Stimulated activated CD4-positive, alpha-beta T cell treated with anti-CD3 and anti-CD28 coated beads, Interleukin-15, amount 100 ng/mL, for 1 hour (primary cell): ENCODE measurements around the gene KCNIP2.
"Not testable (repeated sequence)": the region's sequence is repeated elsewhere in the genome, so short reads cannot be mapped to it uniquely, and the experiment has no call there.

ENCODE experiments used
- DNase-seq, 2 donors: peaks; one replicate each; pipeline ENCODE4 v3.0.0-alpha.2; 2020; ENCODE audit warnings: low read depth in 1 of 2, low spot score in 1 of 2

Gene KCNIP2

DNA sequence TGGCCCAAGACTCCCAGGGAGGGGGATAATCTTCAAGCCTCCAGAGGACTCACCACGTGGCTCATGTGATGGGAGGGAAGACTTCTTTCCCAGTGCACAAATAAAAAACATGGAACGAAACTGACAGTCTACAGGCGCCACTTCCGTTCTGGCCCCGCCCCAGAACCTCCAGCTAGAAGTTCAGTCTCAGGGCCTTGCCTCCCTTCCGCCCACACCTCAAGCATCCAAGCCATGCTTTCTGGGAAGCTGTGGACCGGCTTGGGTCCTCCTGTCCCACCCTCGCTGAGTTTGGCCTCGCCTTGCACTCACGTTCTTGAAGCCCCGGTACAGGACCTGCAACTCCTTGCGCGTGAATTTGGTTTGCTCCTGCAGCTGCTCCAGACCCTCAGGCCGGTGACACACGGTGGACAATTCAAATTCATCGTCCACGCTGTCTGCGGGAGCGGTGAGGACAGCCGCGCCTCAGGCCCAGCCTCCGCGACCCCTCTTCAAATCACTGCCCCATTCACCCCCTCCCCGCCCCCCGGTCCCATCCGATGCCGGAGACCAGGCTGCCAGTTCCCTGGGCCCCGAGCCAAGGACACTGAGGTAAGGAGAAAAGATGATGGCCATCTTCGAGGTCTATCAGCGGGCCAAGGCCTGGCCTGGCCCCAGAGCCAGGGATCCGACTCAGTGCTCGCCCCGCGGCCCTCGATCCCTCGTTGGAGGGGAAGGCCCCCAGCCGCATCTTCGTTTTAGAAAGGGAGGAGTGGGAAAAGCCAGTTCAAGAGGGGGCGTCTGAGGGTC, 14.6 kb downstream of the KCNIP2 start:
- DNase-seq: no peak

GRCh38 chr10:101827919-101828600, 15.5 kb downstream of the KCNIP2 start:
- DNase-seq: no peak

- DNase-seq: no peak
Measured at GRCh38 chr10:101826852-101827434, 16.7 kb downstream of the KCNIP2 start.

DNA sequence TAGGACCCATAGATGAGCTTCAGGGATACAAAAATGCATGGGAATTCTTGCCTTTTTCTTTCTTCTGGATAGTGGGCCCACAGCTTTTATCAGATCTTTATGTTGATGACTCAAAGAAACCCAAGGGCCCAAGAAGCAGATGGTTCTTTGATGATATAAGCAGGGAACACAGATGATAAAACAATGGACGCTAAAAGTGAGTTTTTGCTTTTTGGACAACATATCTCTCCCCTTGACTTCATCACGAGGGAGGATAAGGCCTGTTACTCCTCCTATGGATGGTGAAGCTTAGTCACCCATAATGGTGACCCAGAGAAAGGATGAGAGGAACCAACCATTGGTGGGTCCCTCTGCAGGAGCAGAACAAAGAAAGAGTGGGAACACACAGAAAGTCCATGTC, 18.9 kb downstream of the KCNIP2 start:
- no peak for DNase-seq

- DNase-seq: no peak
Measured at GRCh38 chr10:101818872-101819633, 24.5 kb downstream of the KCNIP2 start.

DNA sequence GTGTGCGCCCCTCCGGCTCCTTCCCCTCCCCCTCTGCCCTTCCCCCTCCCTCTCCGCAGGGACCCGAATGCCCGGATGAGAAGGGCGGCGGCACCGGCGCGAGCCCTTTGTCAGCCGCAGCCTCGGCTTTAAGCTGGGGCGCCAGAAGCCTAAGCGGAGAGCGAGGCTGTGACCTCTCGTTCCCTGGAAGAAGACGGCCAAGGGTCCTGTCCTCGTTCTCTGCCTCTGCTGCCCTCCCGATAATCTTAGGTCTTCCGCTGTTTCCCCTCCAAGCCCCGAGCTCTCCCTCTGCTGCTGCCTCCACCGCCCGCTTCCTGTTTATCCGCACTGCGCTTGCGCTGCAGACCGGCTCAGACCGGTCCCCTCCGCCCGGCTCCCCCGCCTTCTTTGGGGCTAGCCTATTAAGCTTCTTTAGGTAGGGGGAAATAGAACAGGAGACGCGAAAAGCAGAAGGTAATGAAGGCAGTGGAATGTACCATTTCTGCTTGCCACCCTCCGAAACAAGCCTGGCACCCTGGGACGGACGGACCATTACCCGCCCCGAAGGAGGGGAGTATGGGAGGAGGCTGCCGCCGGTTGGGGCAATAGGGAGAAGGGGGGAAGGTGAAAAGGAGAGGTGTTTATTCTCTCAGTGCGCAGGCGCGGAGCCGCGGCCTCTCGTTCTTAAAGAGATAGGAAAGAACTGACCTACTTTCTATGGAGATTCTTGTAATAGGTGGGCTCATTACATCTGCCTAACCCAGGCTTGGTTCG, 25.3 kb downstream of the KCNIP2 start, which contains the start of gene OGA:
Gene OGA, minus strand, starts transcription at position 326 of the 753 bp plus-strand sequence. CDS start 422 bp downstream, outside the sequence.
- peak; percentile 92 to 95 for DNase-seq

DNA sequence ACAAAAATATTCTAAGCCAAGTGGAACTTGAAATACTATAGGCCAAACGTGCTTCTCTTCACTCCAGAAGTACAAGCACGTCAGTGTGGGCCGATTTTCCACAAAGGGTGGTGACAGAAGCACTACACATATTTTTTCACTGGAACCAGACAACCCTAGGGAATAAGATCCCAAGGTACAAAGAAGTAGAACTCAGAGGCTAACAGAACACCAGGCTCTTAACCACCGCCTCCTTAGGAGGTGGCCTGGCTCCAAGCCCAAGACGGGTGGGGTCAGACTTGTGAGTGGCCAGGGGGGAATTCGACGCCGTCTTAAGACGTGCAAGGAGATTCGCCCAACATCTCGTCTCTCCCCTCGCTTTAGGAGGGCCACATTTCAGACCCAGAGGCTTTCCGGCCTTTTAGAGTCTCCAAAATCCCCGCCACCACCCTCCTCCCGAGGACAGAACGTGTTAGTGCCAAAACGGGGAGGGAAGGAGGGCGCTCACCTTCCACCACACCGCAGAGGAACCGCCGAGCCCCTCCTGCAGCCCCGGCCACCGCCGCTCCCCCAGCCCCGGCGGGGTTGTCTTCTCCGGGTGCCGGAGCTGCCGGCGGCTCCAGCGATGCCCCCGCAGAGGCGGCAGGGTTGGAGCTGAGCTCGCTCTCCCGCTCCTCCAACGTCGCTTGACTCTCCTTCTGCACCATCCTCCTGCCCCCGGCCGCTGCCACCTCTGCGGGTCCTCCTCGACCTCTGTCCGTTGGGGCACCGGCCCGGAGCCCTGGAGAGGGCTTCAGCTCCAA, 26.1 kb downstream of the KCNIP2 start:
- no peak for DNase-seq

GRCh38 chr10:101816913-101817336, 26.7 kb downstream of the KCNIP2 start:
- no peak for DNase-seq

- no peak for DNase-seq
Measured at GRCh38 chr10:101816376-101816775, 27.2 kb downstream of the KCNIP2 start.

DNA sequence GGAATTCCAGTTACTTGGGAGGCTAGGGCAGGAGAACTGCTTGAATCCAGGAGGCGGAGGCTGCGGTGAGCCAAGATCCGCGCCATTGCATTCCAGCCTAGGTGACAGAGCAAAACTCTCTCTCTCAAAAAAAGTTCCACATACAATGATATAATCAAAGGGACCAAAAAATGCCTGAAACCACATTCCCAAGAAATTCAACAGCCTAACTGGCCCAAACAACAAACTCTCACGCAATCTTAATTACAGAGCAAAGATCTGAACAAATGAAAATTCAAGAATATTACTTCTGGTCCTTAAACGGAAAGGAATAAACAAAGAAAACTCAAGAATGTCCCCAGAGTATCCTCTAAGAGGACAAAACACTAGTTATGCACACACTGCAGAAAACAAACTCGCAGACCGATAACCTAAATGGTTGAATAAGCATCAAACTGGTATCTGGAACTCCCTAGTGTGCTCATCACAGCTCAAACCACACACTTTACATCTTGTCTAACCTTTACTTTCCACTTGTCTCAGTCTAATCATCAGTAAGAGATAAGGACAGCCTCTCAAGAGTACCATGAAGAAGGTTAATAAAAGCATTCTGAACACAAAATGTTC, 29.0 kb downstream of the KCNIP2 start:
- DNase-seq: no peak

- DNase-seq: no peak
Measured at GRCh38 chr10:101812606-101813005, 31.0 kb downstream of the KCNIP2 start.

- no peak for DNase-seq
Measured at GRCh38 chr10:101807158-101807557, 36.4 kb downstream of the KCNIP2 start.

- no peak for DNase-seq
Measured at GRCh38 chr10:101803511-101803910, 40.1 kb downstream of the KCNIP2 start.

- no peak for DNase-seq
Measured at GRCh38 chr10:101797403-101798059, 46.1 kb downstream of the KCNIP2 start.

DNA sequence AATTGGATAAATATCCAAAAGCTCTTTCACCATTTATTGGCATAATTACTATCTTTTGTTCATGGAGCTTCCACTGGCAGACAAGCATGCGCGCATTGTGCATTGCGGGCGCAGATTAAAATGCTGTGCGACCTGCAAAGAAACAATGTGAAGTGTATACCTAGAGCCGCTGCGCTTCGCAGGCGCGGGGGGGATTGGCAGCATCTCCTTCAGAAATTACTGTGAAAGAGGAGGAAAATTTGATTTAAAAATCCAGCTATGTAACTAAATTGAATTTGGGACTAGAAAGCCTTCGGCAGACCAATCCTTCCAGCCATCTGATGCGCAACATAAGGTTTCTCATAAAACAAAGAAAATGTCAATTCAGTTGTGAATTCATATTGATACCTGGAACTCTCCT, 50.1 kb downstream of the KCNIP2 start:
- DNase-seq: no peak

DNA sequence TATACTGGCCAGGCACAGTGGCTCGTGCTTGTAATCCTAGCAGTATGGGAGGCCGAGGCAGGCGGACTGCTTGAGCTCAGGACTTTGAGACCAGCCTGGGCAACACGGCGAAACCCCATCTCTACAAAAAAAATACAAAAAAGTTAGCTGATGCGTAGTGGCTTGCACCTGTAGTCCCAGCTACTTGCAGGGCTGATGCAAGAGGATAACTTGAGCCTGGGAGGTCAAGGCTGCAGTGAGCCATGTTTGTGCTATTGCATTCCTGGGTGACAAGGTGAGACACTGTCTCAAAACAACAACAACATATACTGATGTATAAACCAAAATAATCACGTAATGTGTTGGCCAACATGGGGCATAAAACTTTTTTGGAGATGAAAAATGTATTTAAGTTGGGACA, 53.9 kb downstream of the KCNIP2 start:
- DNase-seq: no peak

- not testable (repeated sequence) for DNase-seq
Measured at GRCh38 chr10:101789231-101789630, 54.4 kb downstream of the KCNIP2 start.

GRCh38 chr10:101785801-101786200, 57.8 kb downstream of the KCNIP2 start:
- DNase-seq: no peak

GRCh38 chr10:101784558-101784957, 59.0 kb downstream of the KCNIP2 start:
- DNase-seq: no peak
